Left renal cortex interstitium (tissue), 4 donors: Measurements from ENCODE around the gene MMEL1. TPM values are rescaled to one million over a fixed set of nuclear protein-coding genes. Genes with fewer than 3 reads are reported as not detected.

Experiments used
- DNase-seq, 4 donors: peaks; one replicate each; pipeline ENCODE4 v3.0.0-alpha.2; 2013; ENCODE audit warnings: low read depth in 4 of 4, low spot score in 2 of 4, missing footprints in 1 of 4
- polyA plus RNA-seq, 4 donors: library from polyadenylated mRNA; unstranded; fragments of 120-200 nt; gene quantifications; one replicate each; pipeline ENCODE4 v1.2.1, GENCODE V29; 2013; ENCODE audit not compliant: insufficient read length in 4 of 4

MMEL1 gene
- polyA plus RNA-seq, 4 donors: 2.5 to 5.7 (median 2.9) TPM

GRCh38 chr1:2593251-2593878, 39.5 kb downstream of the MMEL1 start:
- no peak for DNase-seq

- no peak for DNase-seq
These were observed 40.1 kb downstream of the MMEL1 start for GRCh38 chr1:2592672-2593071.

GRCh38 chr1:2591581-2592261, 41.1 kb downstream of the MMEL1 start:
- no peak for DNase-seq

- no peak for DNase-seq
These were observed 41.6 kb downstream of the MMEL1 start for GRCh38 chr1:2591233-2591580.

GRCh38 chr1:2590233-2591141, 42.3 kb downstream of the MMEL1 start:
- DNase-seq: no peak

GRCh38 chr1:2589431-2590232, 43.2 kb downstream of the MMEL1 start:
- no peak for DNase-seq

GRCh38 chr1:2588661-2589430, 44.0 kb downstream of the MMEL1 start:
- DNase-seq: no peak

GRCh38 chr1:2587860-2588571, 44.8 kb downstream of the MMEL1 start:
- no peak for DNase-seq

GRCh38 chr1:2587071-2587859, 45.6 kb downstream of the MMEL1 start:
- no peak for DNase-seq

- DNase-seq: peak; percentile 84 to 95 (median 92)
These were observed 46.4 kb downstream of the MMEL1 start, which contains the start of gene PRXL2B for GRCh38 chr1:2586154-2587070. Gene PRXL2B (plus strand): TSS chr1:2586777. CDS start chr1:2586886, 109 bp downstream.

GRCh38 chr1:2585318-2586092, 47.3 kb downstream of the MMEL1 start:
- DNase-seq: no peak

GRCh38 chr1:2584686-2585317, 48.0 kb downstream of the MMEL1 start:
- DNase-seq: no peak

GRCh38 chr1:2583871-2584351, 48.9 kb downstream of the MMEL1 start:
- DNase-seq: no peak

GRCh38 chr1:2583331-2583791, 49.5 kb downstream of the MMEL1 start:
- no peak for DNase-seq

- no peak for DNase-seq
These were observed 50.4 kb downstream of the MMEL1 start for GRCh38 chr1:2582391-2582790.

GRCh38 chr1:2580691-2581090, 52.1 kb downstream of the MMEL1 start:
- no peak for DNase-seq
